SK-N-SH treated with all-trans-retinoic acid at 6 μM for 48 hours (cell line): ENCODE results near the gene SIRT6.

Experiments used
- ARNTL ChIP-seq: fragments of 450-650 bp; formaldehyde crosslinking; IDR thresholded peaks from 2 replicates; pipeline ENCODE4 v1.5.0; 2020; ENCODE audit warnings: low read depth, mild to moderate bottlenecking, moderate library complexity, borderline replicate concordance
- CREB5 ChIP-seq: fragments of 250-450 bp; sonication (Bioruptor Pico); IDR thresholded peaks from 2 replicates; pipeline ENCODE4 v1.5.1; 2020; ENCODE audit warnings: low read depth, mild to moderate bottlenecking, moderate library complexity
- GLIS3 ChIP-seq: fragments of 250-450 bp; sonication (Bioruptor Pico); IDR thresholded peaks from 2 replicates; pipeline ENCODE4 v1.5.0; 2020; ENCODE audit warnings: mild to moderate bottlenecking, moderate library complexity
- ISL1 ChIP-seq: fragments of 250-450 bp; sonication (Bioruptor Pico); IDR thresholded peaks from 2 replicates; pipeline ENCODE4 v2.1.2; 2022; ENCODE audit warnings: mild to moderate bottlenecking, moderate library complexity
- PATZ1 ChIP-seq: fragments of 250-450 bp; sonication (Bioruptor Pico); IDR thresholded peaks from 2 replicates; pipeline ENCODE4 v1.8.0; 2020; ENCODE audit warnings: mild to moderate bottlenecking, moderate library complexity, borderline replicate concordance
- POU6F1 ChIP-seq: fragments of 250-450 bp; sonication (Bioruptor Pico); IDR thresholded peaks from 2 replicates; pipeline ENCODE4 v1.8.0; 2021; ENCODE audit warnings: low read depth, mild to moderate bottlenecking, moderate library complexity, borderline replicate concordance
- RARB ChIP-seq: fragments of 250-450 bp; sonication (Bioruptor Pico); IDR thresholded peaks from 2 replicates; pipeline ENCODE4 v1.8.0; 2021; ENCODE audit warnings: mild to moderate bottlenecking, moderate library complexity
- TSHZ2 ChIP-seq: fragments of 250-450 bp; sonication (Bioruptor Pico); IDR thresholded peaks from 2 replicates; pipeline ENCODE4 v1.5.0; 2020; ENCODE audit warnings: mild to moderate bottlenecking, moderate library complexity
- ZC3H10 ChIP-seq: fragments of 250-450 bp; sonication (Bioruptor Pico); IDR thresholded peaks from 2 replicates; pipeline ENCODE4 v1.5.1; 2021; ENCODE audit warnings: mild to moderate bottlenecking, moderate library complexity
- ZFP3 ChIP-seq: fragments of 250-450 bp; sonication (Bioruptor Pico); IDR thresholded peaks from 2 replicates; pipeline ENCODE4 v1.5.0; 2020; ENCODE audit warnings: mild to moderate bottlenecking, moderate library complexity
- ZFP30 ChIP-seq: fragments of 450-650 bp; formaldehyde crosslinking; IDR thresholded peaks from 2 replicates; pipeline ENCODE4 v1.5.0; 2022; ENCODE audit warnings: mild to moderate bottlenecking, moderate library complexity
- ZNF70 ChIP-seq: fragments of 450-650 bp; formaldehyde crosslinking; IDR thresholded peaks from 2 replicates; pipeline ENCODE4 v1.5.0; 2020; ENCODE audit warnings: mild to moderate bottlenecking, moderate library complexity

GRCh38 chr19:4172861-4173473 lies 9.4 kb downstream of the SIRT6 start:
- no peak for TF ChIP-seq ARNTL (CRISPR knock-in tag)
- no peak for TF ChIP-seq PATZ1 (CRISPR knock-in tag)
- no peak for TF ChIP-seq ZFP30 (CRISPR knock-in tag)
- TF ChIP-seq ZNF70: no peak
- no peak for TF ChIP-seq CREB5 (CRISPR knock-in tag)
- no peak for TF ChIP-seq POU6F1 (CRISPR knock-in tag)
- TF ChIP-seq RARB (CRISPR knock-in tag): no peak
- no peak for TF ChIP-seq ZFP3
- TF ChIP-seq ISL1: no peak
- no peak for TF ChIP-seq TSHZ2 (CRISPR knock-in tag)
- no peak for TF ChIP-seq ZC3H10 (CRISPR knock-in tag)
- TF ChIP-seq GLIS3 (CRISPR knock-in tag): no peak
